Endothelial cell of umbilical vein (primary cell): ENCODE data around the gene SH3PXD2B. TPM values are rescaled to one million over a fixed set of nuclear protein-coding genes. Genes with fewer than 3 reads are reported as not detected.

ENCODE experiments used
- BruUV-seq: library from RNA; stranded (reverse); fragments of 400-500 nt; replicated peaks from 2 replicates; lab custom pipeline; 2021; lab: Mats Ljungman, UMichigan
- CTCF ChIA-PET: fragments of 300-600, 350-600 bp; sonication (Branson Sonifier 250); formaldehyde crosslinking; loops from one replicate; lab custom pipeline; 2021; ENCODE audit warnings: antibody characterized with exemption, inconsistent platforms; lab: Charles Lee
- POLR2A ChIA-PET: fragments of 300-600, 350-600 bp; sonication (Branson Sonifier 250); formaldehyde crosslinking; loops from one replicate; lab custom pipeline; 2021; ENCODE audit warnings: antibody characterized with exemption, inconsistent platforms; lab: Charles Lee
- DNase-seq: peaks from one replicate; pipeline ENCODE4 v3.0.0-alpha.2; 2011; ENCODE audit warnings: low read depth, low spot score
- FAIRE-seq: peaks from 2 replicates; lab custom pipeline; 2011; peaks lifted over from hg19 to GRCh38; lab: Jason Lieb, UNC
- H2AFZ ChIP-seq: 2 replicates; pipeline ENCODE4 v1.6.0; 2012; ENCODE audit warnings: low read depth, low read length, control low read depth, inconsistent platforms
- H3K27ac ChIP-seq: 2 replicates; pipeline ENCODE4 v1.5.1; 2011; ENCODE audit warnings: low read depth, mild to moderate bottlenecking, control low read depth, low read length, moderate library complexity; ENCODE audit not compliant: insufficient read depth
- H3K27me3 ChIP-seq, 2 experiments: 2 replicates each; pipeline versions ENCODE4 v1.6.0 to v1.6.1; 2011; ENCODE audit warnings: low read length in 2 of 2, mixed read lengths in 1 of 2; ENCODE audit not compliant: control insufficient read depth in 2 of 2, insufficient read depth in 2 of 2
- H3K36me3 ChIP-seq, 2 experiments: 2 replicates in 1 of 2; 3 replicates in 1 of 2; pipeline ENCODE4 v1.5.1; 2011; ENCODE audit warnings: low read length in 2 of 2, mild to moderate bottlenecking in 1 of 2, moderate library complexity in 1 of 2; ENCODE audit not compliant: control insufficient read depth in 2 of 2, insufficient read depth in 2 of 2; ENCODE audit errors: extremely low read depth in 1 of 2
- H3K4me1 ChIP-seq: 3 replicates; pipeline ENCODE4 v1.5.1; 2011; ENCODE audit warnings: mild to moderate bottlenecking, low read length; ENCODE audit not compliant: control insufficient read depth, insufficient read depth; ENCODE audit errors: extremely low read depth
- H3K4me2 ChIP-seq: 2 replicates; pipeline ENCODE4 v1.6.1; 2011; ENCODE audit warnings: low read length, control low read depth, mixed read lengths; ENCODE audit not compliant: insufficient read depth
- H3K4me3 ChIP-seq, 3 experiments: fragments of 200-600 bp in 1 of 3; sonication (generic), shearing (Covaris generic) in 1 of 3; replicated peaks in 1 of 3; 2 replicates each; pipeline ENCODE4 v1.5.1; 2011 to 2016; ENCODE audit warnings: control low read depth in 3 of 3, low read length in 3 of 3, mild to moderate bottlenecking in 2 of 3, inconsistent platforms in 1 of 3, low read depth in 1 of 3, moderate library complexity in 1 of 3; ENCODE audit not compliant: insufficient read depth in 1 of 3
- H3K79me2 ChIP-seq: 2 replicates; pipeline ENCODE4 v1.6.0; 2012; ENCODE audit warnings: low read length, inconsistent platforms; ENCODE audit not compliant: control insufficient read depth, insufficient read depth
- H3K9ac ChIP-seq: replicated peaks from 2 replicates; pipeline ENCODE3; 2011; ENCODE audit warnings: low read length, control low read depth; ENCODE audit not compliant: insufficient read depth; ENCODE audit errors: extremely low read depth
- H3K9me1 ChIP-seq: replicated peaks from 3 replicates; pipeline ENCODE4 v1.6.0; 2011; ENCODE audit warnings: mild to moderate bottlenecking, low read length; ENCODE audit not compliant: control insufficient read depth, insufficient read depth; ENCODE audit errors: extremely low read depth
- H3K9me3 ChIP-seq: replicated peaks from 2 replicates; pipeline ENCODE4 v1.5.1; 2012; ENCODE audit warnings: low read length, inconsistent platforms; ENCODE audit not compliant: control insufficient read depth, insufficient read depth
- H4K20me1 ChIP-seq: replicated peaks from 2 replicates; pipeline ENCODE3; 2011; ENCODE audit warnings: mild to moderate bottlenecking, low read length; ENCODE audit not compliant: control insufficient read depth, insufficient read depth; ENCODE audit errors: extremely low read depth
- EZH2 ChIP-seq: IDR thresholded peaks from 2 replicates; pipeline ENCODE4 v1.6.1; 2012; ENCODE audit warnings: borderline replicate concordance, low read depth, mild to moderate bottlenecking, moderate library complexity, low read length, inconsistent platforms; ENCODE audit not compliant: severe bottlenecking
- FOS ChIP-seq: IDR thresholded peaks from 2 replicates; pipeline ENCODE4 v1.6.1; 2011; ENCODE audit warnings: mild to moderate bottlenecking, low read length, moderate library complexity, borderline replicate concordance; ENCODE audit not compliant: insufficient read depth
- GATA2 ChIP-seq: IDR thresholded peaks from 2 replicates; pipeline ENCODE4 v1.7.0; 2011; ENCODE audit warnings: low read depth, mild to moderate bottlenecking, moderate library complexity, mixed read lengths, low read length; ENCODE audit not compliant: insufficient read length, insufficient read depth
- JUN ChIP-seq: IDR thresholded peaks from 2 replicates; pipeline ENCODE4 v1.6.1; 2011; ENCODE audit warnings: borderline replicate concordance, low read depth; ENCODE audit not compliant: insufficient read length, insufficient read depth
- MYC ChIP-seq: IDR thresholded peaks from one replicate; pipeline ENCODE4 v1.6.1; 2011; ENCODE audit warnings: mild to moderate bottlenecking, low read depth, low read length
- POLR2A ChIP-seq: IDR thresholded peaks from 2 replicates; pipeline ENCODE4 v1.6.1; 2012; ENCODE audit warnings: low read depth, mild to moderate bottlenecking, control low read depth, low read length
- POLR2AphosphoS5 ChIP-seq: IDR thresholded peaks from 2 replicates; pipeline ENCODE4 v1.6.1; 2012; ENCODE audit warnings: low read depth, mild to moderate bottlenecking, control low read depth, low read length, moderate library complexity; ENCODE audit not compliant: insufficient read depth
- dilution Hi-C: fragments of 300-500 bp; cut with MboI; formaldehyde crosslinking; loops from one replicate; pipeline ENCODE4 v1.15.0; 2019; ENCODE audit warnings: low sequenced_read_pairs; ENCODE audit not compliant: extremely low pct_ligation_motif_present
- intact Hi-C: fragments of 100-400 bp; cut with micrococcal nuclease; formaldehyde crosslinking; loops from one replicate; pipeline ENCODE4 v1.10.0; 2022
- polyA plus RNA-seq, 4 experiments: library from polyadenylated mRNA; depleted of rRNA in 3 of 4; stranded (reverse) in 3 of 4; unstranded in 1 of 4; fragments of >200 nt; gene quantifications; 2 replicates each; pipeline versions ENCODE4 v1.2.1 to v1.2.3, GENCODE V29; 2011 to 2012; ENCODE audit warnings: missing spikeins in 1 of 4
- total RNA-seq: library from RNA; stranded (reverse); gene quantifications from 2 replicates; pipeline ENCODE4 v1.2.3, GENCODE V29; 2021
- TF ChIP-seq, protein P1 (sequence below): IDR thresholded peaks from 2 replicates; pipeline ENCODE4 v1.6.1; 2011; ENCODE audit not compliant: insufficient read depth, insufficient read length
- TF ChIP-seq, protein P2 (sequence below), 2 donors: IDR thresholded peaks; 1 replicate in 1 of 2; 2 replicates in 1 of 2; pipeline ENCODE4 v1.5.1; 2011; ENCODE audit warnings: low read length in 2 of 2, mild to moderate bottlenecking in 2 of 2, moderate library complexity in 2 of 2, control low read depth in 1 of 2, inconsistent platforms in 1 of 2, low read depth in 1 of 2; ENCODE audit not compliant: insufficient read depth in 1 of 2; ENCODE audit errors: extremely low read depth in 1 of 2

The SH3PXD2B gene
- total and polyA plus RNA-seq, 2 donors (not counting 3 experiments of a cell fraction or from before 2014, with no cell fraction given), result 23.5 to 66.3 TPM

GRCh38 chr5:172418862-172419814 is 35.2 kb downstream of the SH3PXD2B start:
- FAIRE-seq (no peak), DNase-seq (no peak)
- intact Hi-C loops, result loop anchor here (1.0 kb wide), 1 partner anchor 24 kb away; no protein-coding TSS in a partner anchor
- Histone ChIP-seq H4K20me1 (no peaks in the 10 kb centered on the region), H3K27ac (no peak overlapping the region), H3K9me3 (no peaks in the 10 kb centered on the region), H3K9me1 (no peaks in the 10 kb centered on the region), H3K9ac (no peak overlapping the region), H3K4me2 (no peak overlapping the region), H3K27me3 (no peaks in the 10 kb centered on the region), H2AFZ (no peak overlapping the region), H3K36me3 (peaks cover 11 to 20% of the 10 kb centered on the region in 2 experiments), H3K4me3 (no peak overlapping the region), H3K79me2 (peaks cover 10% of the 10 kb centered on the region), H3K4me1 (peaks cover 12% of the 10 kb centered on the region)
- POLR2A ChIA-PET, result no interaction called here
- CTCF ChIA-PET, result interaction anchor here (1.0 to 1.7 kb wide), 4 partner anchors 10 to 48 kb away, joined by 3 to 12 read pairs (median 5); no protein-coding TSS in a partner anchor
- no peak for TF ChIP-seq MYC
- dilution Hi-C loops, result no loop called here
- BruUV-seq, result no TSS peak

DNA sequence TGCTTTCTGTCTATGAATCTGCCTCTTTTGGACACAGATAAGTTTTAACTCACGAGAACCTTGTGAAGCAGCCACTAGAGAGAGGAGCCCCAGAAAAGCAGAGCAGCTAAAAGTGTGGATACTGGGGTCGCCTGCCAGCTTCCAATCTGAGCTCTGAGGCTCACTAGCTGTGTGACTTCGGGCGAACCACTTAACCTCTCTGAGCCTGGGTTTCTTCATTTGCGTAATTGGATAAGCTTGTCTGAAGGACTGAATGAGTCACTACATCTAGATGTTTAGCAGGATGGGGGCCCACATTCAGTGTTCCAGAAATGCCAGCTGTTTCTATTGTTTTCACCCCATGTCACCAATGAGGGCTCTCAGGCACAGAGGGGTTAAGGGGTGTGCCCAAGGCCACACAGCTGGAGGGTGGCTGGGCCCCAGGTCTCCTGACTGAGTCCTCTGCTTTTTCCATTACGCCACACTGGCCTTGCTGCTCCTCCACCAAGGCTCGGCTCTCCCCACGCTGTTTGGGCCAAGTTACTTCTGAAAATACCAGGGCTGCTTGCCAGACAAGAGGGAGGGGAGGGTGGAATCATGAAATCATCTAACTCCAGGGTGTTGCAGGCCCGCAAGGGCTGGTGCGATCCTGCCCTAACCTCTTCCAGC is 36.2 kb downstream of the SH3PXD2B start:
- no peak overlapping the region for H3K4me3 ChIP-seq
- no peaks in the 10 kb centered on the region for H4K20me1 ChIP-seq

More for the DNA sequence above, 36.2 kb downstream of the SH3PXD2B start:
- peak; percentile 55 for FAIRE-seq
- DNase-seq, result peak; percentile 80
- Histone ChIP-seq H3K4me1 (peaks cover 21% of the 10 kb centered on the region), H2AFZ (no peak overlapping the region), H3K4me2 (no peak overlapping the region), H3K9me3 (no peaks in the 10 kb centered on the region), H3K27ac (no peak overlapping the region), H3K79me2 (no peaks in the 10 kb centered on the region), H3K27me3 (no peaks in the 10 kb centered on the region), H3K36me3 (peaks cover 11 to 20% of the 10 kb centered on the region in 2 experiments), H3K9me1 (no peaks in the 10 kb centered on the region), H3K9ac (no peak overlapping the region)
- TF ChIP-seq GATA2, result no peak
- no peak for TF ChIP-seq FOS
- TF ChIP-seq, protein P1, sequence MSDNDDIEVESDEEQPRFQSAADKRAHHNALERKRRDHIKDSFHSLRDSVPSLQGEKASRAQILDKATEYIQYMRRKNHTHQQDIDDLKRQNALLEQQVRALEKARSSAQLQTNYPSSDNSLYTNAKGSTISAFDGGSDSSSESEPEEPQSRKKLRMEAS, result no peak
- no peak for TF ChIP-seq EZH2
- no peak for TF ChIP-seq JUN
- no peak for TF ChIP-seq POLR2A
- TF ChIP-seq, protein P2, sequence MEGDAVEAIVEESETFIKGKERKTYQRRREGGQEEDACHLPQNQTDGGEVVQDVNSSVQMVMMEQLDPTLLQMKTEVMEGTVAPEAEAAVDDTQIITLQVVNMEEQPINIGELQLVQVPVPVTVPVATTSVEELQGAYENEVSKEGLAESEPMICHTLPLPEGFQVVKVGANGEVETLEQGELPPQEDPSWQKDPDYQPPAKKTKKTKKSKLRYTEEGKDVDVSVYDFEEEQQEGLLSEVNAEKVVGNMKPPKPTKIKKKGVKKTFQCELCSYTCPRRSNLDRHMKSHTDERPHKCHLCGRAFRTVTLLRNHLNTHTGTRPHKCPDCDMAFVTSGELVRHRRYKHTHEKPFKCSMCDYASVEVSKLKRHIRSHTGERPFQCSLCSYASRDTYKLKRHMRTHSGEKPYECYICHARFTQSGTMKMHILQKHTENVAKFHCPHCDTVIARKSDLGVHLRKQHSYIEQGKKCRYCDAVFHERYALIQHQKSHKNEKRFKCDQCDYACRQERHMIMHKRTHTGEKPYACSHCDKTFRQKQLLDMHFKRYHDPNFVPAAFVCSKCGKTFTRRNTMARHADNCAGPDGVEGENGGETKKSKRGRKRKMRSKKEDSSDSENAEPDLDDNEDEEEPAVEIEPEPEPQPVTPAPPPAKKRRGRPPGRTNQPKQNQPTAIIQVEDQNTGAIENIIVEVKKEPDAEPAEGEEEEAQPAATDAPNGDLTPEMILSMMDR (IDR thresholded peaks at IDR 0.05; ENCODE audit: extremely low read depth in 1 of 2, insufficient read depth in 1 of 2, low read depth in 1 of 2, low read length in 2 of 2), result no peak
- TF ChIP-seq POLR2AphosphoS5, result no peak
- BruUV-seq, result no TSS peak
- dilution Hi-C loops, result no loop called here
- intact Hi-C loops, result loop anchor here (1.0 kb wide), 1 partner anchor 25 kb away; no protein-coding TSS in a partner anchor
- ChIA-PET POLR2A (no interaction called here), CTCF (interaction anchor here (1.0 to 1.7 kb wide), 5 partner anchors 9 to 47 kb away, joined by 3 to 12 read pairs (median 5); no protein-coding TSS in a partner anchor)
